GM18873 (cell line): ENCODE results near the gene ARNT2.
"Not testable (repeated sequence)": the region's sequence is repeated elsewhere in the genome, so short reads cannot be mapped to it uniquely, and the experiment has no call there.

Source experiments
- ATAC-seq: cut with Tn5 transposase; IDR thresholded peaks from one replicate; pipeline ENCODE4 v1.9.1; 2021; ENCODE audit warnings: mild to moderate bottlenecking, moderate library complexity, moderate number of reproducible peaks; ENCODE audit not compliant: unreplicated experiment, low FRiP score

ARNT2 gene

GRCh38 chr15:80507638-80508316, 103.6 kb downstream of the ARNT2 start:
- no peak for ATAC-seq

- no peak for ATAC-seq
Observed at GRCh38 chr15:80508783-80509182, 104.6 kb downstream of the ARNT2 start.

- ATAC-seq = no peak
Observed at GRCh38 chr15:80509800-80510199, 105.6 kb downstream of the ARNT2 start.

GRCh38 chr15:80510985-80511384, 106.8 kb downstream of the ARNT2 start:
- ATAC-seq = not testable (repeated sequence)

GRCh38 chr15:80512726-80513660, 108.8 kb downstream of the ARNT2 start:
- ATAC-seq = no peak

- no peak for ATAC-seq
Observed at GRCh38 chr15:80514071-80514780, 110.0 kb downstream of the ARNT2 start.

- ATAC-seq = no peak
Observed at GRCh38 chr15:80517290-80517689, 113.1 kb downstream of the ARNT2 start.

- no peak for ATAC-seq
Observed at GRCh38 chr15:80518522-80518921, 114.3 kb downstream of the ARNT2 start.

- no peak for ATAC-seq
Observed at GRCh38 chr15:80523746-80524145, 119.6 kb downstream of the ARNT2 start.

- no peak for ATAC-seq
Observed at GRCh38 chr15:80525853-80526252, 121.7 kb downstream of the ARNT2 start.

GRCh38 chr15:80526556-80527340, 122.6 kb downstream of the ARNT2 start:
- no peak for ATAC-seq

- ATAC-seq = no peak
Observed at GRCh38 chr15:80527406-80527805, 123.2 kb downstream of the ARNT2 start.

GRCh38 chr15:80527961-80528360, 123.8 kb downstream of the ARNT2 start:
- no peak for ATAC-seq

GRCh38 chr15:80530737-80531365, 126.7 kb downstream of the ARNT2 start:
- no peak for ATAC-seq

GRCh38 chr15:80531388-80531787, 127.2 kb downstream of the ARNT2 start:
- ATAC-seq = no peak

GRCh38 chr15:80531796-80532195, 127.6 kb downstream of the ARNT2 start:
- ATAC-seq = no peak

GRCh38 chr15:80533790-80534333, 129.7 kb downstream of the ARNT2 start:
- no peak for ATAC-seq

GRCh38 chr15:80536231-80536630, 132.0 kb downstream of the ARNT2 start:
- no peak for ATAC-seq

- ATAC-seq = no peak
Observed at GRCh38 chr15:80536716-80537115, 132.5 kb downstream of the ARNT2 start.

- no peak for ATAC-seq
Observed at GRCh38 chr15:80545078-80545477, 140.9 kb downstream of the ARNT2 start.
